HG03097 (cell line): ENCODE measurements around the gene IL11.
A peak's percentile ranks its signal among the peaks of the same experiment; 100 is the strongest.

Experiments
- ATAC-seq: cut with Tn5 transposase; IDR thresholded peaks from one replicate; pipeline ENCODE4 v1.9.1; 2021; ENCODE audit not compliant: unreplicated experiment, low FRiP score

IL11 gene

DNA sequence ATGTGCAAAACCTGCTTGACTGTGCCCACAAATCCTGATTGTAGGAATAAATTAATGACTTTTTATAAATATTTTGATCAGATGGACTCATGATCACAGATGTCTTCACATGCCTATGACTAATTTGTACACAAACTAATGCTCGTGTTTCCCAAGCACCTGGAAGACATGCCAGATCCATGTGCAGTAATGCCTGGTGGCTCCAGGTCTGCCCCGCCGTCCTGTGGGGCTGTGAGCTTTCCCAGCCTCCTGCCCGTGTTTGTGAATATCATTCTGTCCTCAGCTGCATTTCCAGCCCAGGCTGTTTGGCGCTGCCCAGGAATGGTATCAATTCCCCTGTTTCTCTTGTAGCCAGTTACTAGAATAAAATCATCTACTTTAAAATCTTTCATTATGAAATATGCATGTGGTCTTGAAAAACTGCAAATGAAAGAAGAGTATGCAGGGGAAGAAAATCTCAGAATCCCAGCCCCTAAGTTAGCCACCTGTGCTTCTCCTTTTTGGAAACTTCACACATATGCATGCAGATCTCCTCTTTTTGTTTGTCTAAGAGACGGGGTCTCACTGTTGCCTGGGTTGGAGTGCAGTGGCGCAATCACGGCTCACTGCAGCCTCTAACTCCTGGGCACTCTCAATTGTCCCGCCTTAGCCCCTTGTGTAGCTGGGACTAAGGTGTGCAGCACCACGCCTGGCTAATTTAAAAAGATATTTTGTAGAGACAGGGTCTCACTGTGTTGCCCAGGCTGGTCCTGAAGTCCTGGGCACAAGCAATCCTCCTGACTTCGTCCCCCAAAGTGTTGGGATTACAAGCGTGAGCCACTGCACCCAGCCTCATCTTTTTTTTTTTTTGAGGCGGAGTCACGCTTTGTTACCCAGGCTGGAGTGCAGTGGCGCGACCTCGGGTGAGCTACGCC, 21.7 kb upstream of the IL11 start:
- no peak for ATAC-seq

DNA sequence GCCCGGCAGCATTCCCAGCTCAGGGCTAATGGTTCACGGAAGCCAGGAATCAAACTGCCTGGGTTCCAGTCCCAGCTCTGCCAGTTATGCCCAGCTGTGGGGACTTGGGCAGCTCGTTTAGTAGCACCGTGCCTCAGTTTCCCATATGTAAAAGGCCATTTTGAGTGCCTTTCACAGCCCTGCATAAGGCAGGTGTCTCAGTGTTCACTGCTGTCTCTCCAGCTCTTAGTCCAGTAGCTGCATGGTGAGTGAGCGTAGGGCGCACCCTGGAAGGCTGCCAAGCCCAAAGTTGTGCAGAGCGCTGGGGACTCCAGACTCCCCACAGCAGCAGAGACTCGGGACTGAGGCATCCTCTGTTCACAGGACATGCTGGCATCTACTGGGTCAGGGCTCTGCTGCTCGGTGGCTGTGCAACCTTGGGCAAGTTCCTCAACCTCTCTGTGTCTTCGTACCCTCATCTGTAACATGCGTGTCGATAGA, 21.0 kb upstream of the IL11 start:
- no peak for ATAC-seq

DNA sequence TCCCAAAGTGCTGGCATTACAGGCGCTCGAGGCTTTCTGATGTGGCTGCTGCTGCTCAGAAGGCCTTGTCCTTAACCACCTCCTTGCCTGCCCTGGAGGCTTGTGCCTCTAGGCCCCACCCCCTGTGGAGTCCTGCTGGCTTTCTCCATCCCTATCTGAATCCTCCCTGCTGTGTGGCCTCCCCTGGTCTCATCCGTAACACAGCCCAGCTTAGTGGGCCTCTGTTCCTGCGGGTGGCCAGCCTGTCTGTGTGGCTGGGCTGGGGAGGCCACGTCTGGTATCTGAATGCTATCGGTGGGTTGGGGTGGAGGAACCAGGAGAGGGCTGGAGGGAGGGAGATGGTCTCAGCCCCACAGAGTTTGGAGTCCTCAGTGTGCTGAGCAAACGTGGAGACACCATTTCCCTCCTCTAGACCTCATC, 20.2 kb upstream of the IL11 start:
- no peak for ATAC-seq

DNA sequence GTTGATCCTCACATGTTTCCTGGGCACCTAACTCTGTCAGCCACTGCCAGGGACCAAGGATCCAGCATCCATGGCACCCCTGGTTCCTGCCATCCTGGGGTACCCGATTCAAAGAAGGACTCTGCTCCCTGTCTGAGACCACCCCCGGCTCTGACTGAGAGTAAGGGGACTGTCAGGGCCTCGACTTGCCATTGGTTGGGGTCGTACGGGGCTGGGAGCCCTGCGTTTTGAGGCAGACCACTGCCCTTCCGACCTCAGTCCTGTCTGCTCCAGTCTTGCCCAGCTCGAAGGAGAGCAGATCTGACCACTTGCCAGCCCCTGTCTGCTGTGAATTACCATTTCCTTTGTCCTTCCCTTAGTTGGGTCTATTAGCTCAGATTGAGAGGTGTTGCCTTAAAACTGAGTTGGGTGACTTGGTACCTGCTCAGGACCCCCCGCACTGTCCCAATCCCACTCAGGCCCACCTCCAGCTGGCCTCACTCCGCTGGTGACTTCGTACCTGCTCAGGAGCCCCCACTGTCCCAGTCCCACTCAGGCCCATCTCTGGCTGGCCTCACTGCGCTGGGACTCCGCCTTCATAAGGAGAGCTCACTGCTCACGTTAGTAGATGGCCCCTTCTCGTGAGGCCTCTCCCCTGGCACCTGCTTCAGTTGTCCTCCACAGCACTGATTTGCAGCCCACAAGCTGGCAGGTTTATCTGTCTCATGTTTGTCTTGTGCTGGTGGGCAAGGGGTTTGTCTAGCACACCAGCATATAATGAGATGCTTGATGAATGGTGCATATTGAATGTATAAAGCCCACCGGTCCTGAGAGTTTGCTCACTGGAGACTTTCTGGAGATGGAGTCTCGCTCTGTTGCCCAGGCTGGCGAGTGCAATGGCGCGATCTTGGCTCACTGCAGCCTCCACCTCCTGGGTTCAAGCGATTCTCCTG, 19.4 kb upstream of the IL11 start:
- no peak for ATAC-seq

DNA sequence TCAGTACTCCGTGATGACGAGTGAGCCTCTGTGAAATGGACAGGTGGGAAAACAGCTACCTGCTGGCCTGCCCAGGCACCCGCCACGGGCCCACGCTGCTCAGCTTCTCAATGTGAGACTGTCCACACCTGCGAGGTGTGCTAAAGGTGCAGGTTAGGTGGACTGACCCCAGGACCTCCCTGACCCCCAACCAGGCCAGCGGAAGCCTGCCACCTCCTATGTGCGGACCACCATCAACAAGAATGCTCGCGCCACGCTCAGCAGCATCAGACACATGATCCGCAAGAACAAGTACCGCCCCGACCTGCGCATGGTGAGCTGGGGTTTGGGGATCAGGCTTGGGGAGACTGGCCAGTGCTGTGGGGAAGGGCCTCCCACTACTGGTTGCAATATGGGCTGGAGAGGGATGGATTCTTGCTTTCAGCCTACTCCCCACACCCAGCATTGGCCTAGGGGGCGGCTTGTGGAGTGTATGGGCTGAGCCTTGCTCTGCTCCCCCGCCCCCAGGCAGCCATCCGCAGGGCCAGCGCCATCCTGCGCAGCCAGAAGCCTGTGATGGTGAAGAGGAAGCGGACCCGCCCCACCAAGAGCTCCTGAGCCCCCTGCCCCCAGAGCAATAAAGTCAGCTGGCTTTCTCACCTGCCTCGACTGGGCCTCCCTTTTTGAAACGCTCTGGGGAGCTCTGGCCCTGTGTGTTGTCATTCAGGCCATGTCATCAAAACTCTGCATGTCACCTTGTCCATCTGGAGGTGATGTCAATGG, 17.7 kb upstream of the IL11 start:
- ATAC-seq, result no peak

DNA sequence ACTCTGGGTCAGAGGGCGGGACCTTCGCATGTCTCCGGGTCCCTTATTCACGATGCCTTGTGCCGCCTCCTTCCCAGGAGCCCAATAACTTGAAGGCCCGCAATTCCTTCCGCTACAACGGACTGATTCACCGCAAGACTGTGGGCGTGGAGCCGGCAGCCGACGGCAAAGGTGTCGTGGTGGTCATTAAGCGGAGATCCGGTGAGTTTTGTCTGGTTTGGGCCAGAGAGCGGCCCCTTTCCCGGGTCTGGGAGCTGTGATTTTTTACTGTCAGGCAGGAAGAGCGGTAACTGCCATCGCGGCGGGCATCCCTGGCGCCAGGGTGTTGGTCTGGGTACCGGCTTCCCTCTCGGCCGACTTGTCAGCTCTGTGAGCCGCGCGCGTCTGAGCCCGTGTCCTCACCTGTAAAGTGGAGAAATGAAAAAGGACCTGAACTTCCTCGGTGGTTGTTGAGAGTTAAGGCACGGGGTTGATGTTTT, 16.3 kb upstream of the IL11 start:
- no peak for ATAC-seq

DNA sequence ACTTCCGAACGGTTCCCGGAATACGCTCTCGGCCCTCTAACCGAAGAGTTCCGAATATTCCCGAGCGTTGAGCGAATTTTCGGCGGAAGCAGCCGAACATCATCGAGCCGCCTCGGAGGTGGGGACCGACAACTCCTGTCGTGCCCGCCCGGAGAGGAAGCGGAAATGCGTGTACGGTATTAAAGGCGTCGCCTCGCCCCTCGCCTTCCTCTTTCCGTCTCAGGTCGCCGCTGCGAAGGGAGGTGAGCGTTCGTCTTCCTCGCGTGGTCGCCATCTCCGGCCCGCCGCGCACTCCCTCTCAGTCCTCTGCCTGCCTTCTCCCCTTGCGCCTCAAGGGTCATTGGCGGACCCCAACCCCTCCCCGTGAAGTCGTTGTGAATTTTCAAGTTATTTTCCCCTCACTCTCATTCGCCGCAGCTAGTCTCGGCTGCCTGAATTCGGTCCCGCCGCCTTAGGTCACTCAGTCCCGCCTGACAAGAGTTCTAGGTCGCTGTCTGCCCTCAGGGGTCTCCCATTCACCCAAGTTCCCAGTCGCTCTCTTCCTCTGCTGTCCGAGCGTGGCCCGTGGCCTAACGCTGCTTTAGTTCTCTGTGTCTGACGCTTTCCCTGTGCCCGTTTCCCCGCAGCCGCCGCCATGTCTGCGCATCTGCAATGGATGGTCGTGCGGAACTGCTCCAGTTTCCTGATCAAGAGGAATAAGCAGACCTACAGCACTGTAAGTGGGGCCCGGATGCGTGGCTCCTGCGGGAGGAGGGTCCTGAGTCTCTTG, 15.6 kb upstream of the IL11 start, which contains the start of gene RPL28:
Gene RPL28 (plus strand): TSS at position 209 of the 769 bp plus-strand sequence. CDS start 426 bp downstream, at position 635.
- ATAC-seq, result peak; percentile 78

DNA sequence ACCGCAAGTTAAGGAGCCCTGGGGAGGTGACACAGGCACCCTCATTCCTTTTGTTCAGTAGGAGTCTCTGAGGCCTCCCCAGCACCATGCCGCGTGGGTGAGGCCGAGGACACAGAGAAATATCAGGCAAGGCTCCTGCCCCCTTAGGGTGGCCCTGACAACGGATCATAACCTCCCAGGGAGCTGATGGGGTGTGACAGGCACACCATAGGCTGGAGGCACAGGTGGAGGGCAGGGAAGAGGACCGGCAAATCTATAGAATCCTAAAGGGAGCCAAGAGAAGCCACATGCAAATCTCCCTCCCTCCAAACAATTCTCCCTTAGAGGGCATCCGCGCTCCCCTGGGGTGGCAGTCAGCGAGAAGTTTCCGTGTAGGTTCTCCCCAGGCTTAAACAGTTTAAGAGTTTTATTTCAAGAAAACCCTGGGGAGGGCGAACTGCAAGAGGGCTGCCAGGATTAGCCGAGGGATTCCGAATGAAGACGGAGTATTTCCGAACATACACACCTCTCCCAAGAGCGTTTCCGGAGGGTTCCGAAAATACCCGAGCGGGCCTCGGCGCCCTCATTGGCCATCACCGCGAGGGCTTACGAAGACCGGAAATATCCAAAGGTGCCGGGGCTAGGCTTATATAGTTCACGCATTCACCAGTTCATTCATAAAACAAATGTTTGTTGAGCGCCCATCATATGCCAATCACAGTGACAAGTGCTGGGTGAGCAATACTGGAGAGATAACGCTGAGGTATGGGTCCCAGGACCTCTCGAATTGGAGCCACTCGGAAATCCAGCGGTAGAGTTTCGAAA, 14.9 kb upstream of the IL11 start:
- peak; percentile 49 for ATAC-seq

DNA sequence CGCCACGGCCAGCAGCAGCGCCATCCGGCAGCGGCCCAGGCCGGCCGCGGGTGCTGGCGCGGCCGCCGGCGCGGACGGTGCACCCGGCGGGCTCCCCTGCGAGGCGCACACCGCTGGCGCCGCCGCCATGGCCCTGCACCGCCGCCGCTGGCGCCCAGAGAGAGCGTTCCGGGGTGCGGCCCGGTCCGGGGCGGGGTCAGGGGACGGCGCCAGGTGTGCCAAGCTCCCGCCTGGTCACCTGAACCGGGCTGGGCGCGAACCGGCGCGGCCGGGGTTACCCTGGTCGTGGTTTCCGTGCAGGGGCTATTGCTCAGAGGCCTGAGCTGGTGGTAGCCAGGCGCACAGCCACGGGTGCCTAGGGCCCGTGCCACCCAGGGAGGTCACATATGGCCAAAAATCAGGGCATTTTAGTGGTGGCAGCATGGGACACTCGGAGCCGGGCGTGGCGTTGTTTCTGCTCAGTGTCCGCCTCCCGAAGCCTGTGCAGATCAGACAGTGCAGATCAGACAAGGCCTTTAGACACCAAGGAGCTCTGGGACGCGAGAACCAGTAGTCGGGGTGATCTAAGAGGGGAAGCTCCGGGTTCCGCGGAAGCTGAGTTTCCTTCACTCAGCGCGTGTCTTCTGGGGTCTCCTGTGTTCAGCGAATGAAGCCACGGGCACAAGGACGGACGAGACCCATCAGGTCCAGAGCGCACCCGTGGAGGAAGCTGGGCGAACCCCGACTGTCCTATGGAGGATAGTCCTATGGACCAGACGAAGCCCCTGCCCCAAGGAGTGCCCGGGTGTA, 14.1 kb upstream of the IL11 start, which contains the start of gene TMEM238:
Gene TMEM238 (minus strand): TSS at position 162 of the 789 bp plus-strand sequence. CDS start 33 bp downstream, at position 129.
- no peak for ATAC-seq

DNA sequence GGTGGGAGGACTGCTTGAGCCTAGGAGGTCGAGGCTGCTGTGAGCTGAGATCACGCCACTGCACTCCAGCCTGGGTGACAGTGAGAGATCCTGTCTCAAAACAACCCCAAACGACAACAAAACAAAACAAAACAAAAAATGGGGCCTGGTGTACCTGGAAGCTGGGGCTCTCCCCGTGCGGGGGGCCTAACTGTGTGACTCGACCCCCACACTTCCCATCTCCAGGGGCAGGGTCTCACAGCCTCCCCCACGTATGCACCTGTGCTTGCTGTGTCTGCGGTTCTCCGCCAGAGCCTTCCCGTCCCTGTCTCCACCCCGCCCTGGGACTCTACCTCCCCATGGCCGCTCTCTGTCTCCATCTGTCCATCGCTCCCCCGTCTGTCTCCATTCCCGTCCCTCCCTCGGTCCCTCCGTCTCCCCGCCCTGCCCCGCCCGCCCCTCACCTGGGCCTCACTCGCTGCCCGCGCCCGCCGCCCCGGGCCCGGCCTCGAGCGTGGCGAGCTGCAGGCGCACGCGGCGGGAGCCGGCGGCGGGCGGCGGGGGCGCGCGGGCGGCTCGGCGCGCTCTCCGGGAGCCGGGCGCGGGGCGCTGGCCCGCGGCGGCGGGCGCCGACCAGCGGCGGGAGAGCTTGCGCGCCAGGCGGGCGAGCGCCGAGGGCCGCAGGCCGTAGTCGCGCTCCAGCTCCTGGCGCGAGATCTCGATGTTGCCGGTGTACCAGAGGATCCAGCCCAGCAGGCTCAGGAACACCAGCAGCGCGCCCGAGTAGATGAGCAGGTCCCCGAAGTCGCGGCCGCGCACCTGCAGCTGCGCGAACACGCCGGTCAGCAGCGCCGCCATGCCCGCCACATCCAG, 13.2 kb upstream of the IL11 start:
- ATAC-seq, result no peak

DNA sequence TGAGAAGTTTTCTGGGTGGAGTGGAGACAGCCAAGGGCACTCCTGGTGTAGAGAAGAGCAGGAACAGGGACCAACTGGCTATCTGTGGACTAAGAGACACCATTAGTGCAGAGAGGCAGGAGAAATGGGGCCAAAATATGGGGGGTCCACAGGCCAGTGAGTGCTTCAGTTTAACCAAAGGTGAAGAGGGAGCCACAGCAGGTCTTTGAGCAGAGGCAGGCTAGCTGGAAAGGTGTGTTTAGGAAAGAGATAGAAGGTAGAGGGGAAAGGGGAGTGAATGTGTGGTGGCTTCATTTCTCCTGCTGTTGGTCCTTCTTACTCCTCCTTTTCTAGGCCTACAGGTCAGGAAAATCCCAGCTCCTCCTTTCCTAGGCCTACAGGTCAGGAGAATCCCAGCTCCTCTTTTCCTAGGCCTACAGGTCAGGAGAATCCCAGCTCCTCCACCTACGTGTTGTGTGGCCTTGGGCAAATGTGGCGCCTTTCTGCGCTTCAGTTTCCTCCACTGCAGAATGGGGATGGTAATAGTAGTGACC, 12.3 kb upstream of the IL11 start:
- no peak for ATAC-seq

DNA sequence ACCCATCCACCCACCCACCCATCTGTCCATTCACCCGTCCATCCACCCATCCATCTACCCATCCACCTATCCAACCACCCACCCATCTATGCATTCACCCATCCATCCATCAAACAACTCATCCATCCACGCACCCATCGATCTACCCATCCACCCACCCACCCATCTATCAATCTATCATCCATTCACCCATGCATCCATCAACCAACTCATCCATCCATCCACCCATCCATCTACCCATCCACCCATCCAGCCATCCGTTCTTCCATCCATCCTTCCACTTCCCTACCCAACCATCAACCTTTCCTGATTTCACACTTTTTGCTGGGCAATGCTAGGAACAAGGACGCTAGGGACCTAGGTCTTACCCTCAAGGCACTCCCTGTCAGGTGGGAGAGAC, 11.8 kb upstream of the IL11 start:
- ATAC-seq, result no peak

DNA sequence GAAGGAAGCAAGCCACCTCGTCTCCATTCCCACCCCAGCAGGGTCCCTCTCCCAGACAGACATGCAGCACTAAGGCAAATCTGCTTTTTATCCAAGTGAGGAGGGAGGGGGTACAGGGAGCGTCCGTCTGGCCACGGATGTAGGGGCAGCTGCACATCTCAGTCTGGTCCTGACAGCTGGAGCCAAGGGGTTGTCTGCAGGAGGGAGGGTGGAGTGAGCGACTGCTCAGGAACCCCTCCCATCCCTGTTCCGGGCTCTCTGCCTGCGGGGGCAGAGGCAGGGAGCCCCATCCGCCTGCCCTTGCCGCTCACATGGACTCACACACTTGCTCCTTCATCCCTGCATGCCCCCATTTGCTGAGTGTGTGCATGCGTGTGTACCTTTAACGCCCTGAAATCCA, 8.9 kb upstream of the IL11 start:
- no peak for ATAC-seq

DNA sequence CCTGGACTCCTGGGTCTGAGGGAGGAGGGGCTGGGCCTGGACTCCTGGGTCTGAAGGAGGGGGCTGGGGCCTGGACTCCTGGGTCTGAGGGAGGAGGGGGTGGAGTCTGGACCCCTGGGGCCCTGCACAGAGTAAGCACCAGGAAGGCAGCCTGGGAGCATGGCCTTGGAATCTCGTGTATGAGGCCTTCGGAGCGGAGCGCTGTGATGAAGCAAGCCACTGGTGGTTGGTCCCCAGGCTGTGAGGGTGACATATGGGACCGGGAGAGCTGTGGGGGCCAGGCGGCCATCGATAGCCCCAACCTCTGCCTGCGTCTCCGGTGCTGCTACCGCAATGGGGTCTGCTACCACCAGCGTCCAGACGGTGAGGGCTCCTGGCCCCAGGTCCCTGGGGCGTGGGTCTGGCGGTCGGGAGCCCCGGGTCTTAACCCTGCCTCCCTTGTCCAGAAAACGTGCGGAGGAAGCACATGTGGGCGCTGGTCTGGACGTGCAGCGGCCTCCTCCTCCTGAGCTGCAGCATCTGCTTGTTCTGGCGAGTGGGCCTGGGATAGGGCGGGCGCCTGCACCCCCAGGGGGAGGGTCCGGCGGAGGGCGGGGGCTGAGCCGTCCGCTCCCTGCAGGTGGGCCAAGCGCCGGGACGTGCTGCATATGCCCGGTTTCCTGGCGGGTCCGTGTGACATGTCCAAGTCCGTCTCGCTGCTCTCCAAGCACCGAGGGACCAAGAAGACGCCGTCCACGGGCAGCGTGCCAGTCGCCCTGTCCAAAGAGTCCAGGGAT, 7.3 kb upstream of the IL11 start:
- no peak for ATAC-seq

DNA sequence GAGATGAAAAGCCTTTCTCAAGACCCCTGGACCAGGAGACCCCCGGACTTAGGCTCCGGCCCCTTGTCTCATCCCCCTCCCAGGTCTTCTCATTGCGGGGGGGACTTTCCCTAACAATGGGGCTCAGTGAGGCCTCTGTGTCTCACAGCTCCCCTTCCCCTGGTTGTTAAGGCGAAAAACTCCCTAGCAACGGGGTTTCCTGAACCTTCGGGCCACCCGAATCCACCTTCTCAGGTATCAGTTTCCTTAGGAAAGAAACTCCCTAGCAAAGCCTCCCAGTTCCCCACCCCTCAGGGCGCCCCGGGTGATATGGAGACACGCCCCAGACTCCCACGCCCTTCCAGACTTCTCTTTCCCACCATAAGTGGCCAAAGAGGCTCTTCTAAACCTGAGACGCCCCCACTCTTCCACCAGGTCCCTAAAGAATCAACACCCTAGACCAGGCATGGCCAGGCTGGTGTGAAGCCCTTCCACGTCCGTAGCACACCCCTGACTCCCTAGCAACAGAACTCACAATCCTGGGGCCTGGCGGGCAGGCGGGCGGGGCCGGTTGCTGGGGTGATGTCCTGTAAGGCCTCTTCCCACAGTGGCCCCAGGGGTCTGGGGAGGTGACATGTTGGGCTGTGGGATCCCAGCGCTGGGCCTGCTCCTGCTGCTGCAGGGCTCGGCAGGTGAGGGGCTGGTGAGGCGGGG, 6.1 kb upstream of the IL11 start, which contains the start of gene TMEM190:
Gene TMEM190 (plus strand): TSS at position 586 of the 693 bp plus-strand sequence. CDS start 28 bp downstream, at position 614.
- no peak for ATAC-seq
